HFFc6 (cell line): ENCODE data around the gene ERC2. TPM values are rescaled to one million over a fixed set of nuclear protein-coding genes. Genes with fewer than 3 reads are reported as not detected.
"Not testable (repeated sequence)": the region's sequence is repeated elsewhere in the genome, so short reads cannot be mapped to it uniquely, and the experiment has no call there.

ENCODE experiments used
- DNase-seq: peaks from one replicate; pipeline ENCODE4 v3.0.0-alpha.2; 2018
- H3K27ac Mint-ChIP-seq: 2 replicates; pipeline ENCODE4 v1.8.0; 2020; ENCODE audit warnings: mild to moderate bottlenecking, mixed read lengths
- H3K27me3 Mint-ChIP-seq: 2 replicates; pipeline ENCODE4 v1.8.0; 2021; ENCODE audit warnings: mild to moderate bottlenecking, moderate library complexity, mixed read lengths; ENCODE audit not compliant: insufficient read depth
- H3K36me3 Mint-ChIP-seq: 2 replicates; pipeline ENCODE4 v1.8.0; 2021; ENCODE audit warnings: low read depth, mixed read lengths
- H3K4me1 Mint-ChIP-seq: 2 replicates; pipeline ENCODE4 v1.8.0; 2020; ENCODE audit warnings: low read depth, mixed read lengths
- H3K4me3 Mint-ChIP-seq: 2 replicates; pipeline ENCODE4 v1.8.0; 2020; ENCODE audit warnings: mild to moderate bottlenecking, moderate library complexity, mixed read lengths
- H3K9me3 Mint-ChIP-seq: 2 replicates; pipeline ENCODE4 v1.8.0; 2020; ENCODE audit warnings: mild to moderate bottlenecking, mixed read lengths
- total RNA-seq, 6 experiments: library from RNA; stranded (reverse); fragmentation: NEBNext Ultra II Directional; extraction: Animal tissue kit (Norgen Biotek cat#: 25700); gene quantifications; 2 replicates in 1 of 6; 3 replicates in 5 of 6; pipeline ENCODE4 v1.2.3, GENCODE V29; 2021
- TF ChIP-seq, protein P1 (sequence below): fragments of 200-600 bp; sonication (generic); IDR thresholded peaks from 2 replicates; pipeline ENCODE4 v1.5.0; 2021; ENCODE audit warnings: antibody characterized with exemption, mild to moderate bottlenecking

Gene ERC2
- total RNA-seq, 6 experiments from 2014 or later, result 0.11 TPM; not detected in 5

DNA sequence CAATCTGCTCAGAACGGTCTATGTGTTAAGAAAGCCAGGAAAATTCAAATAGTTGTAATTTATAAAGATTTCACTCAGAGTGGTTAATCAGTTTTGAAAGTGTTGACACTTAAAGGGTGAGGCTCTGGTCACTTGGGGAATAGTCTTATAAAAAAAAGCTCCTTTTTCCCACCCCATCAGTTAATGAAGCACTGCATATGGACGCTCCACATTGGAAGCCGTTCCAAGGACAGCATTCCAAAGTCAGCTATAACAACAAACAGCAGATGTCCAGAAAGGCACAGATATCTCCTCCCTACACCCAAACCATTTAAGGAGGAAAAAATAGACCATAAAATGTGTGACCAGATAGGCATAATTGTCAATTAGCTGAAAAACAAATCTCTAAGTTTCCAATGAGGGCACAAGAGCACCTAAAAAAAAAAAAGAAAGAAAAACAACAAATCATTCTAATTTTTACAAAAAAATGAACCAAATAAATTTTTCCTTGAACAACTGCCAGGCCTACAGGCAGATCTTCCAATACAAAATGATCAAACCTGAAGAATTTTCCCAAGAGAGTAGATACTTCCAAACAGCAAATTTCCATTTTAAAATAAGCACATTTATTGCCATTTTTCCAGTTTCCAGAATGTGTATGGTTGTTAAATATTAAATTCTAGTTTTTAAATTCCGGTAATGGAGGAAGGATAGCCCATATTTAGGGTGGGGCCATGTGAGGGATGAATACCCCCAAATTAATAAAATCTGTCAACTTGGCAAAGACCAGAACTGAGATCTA lies 198.3 kb downstream of the ERC2 start:
- H3K27ac Mint-ChIP-seq, result no peak overlapping the region
- H3K36me3 Mint-ChIP-seq, result no peaks in the 10 kb centered on the region
- no peaks in the 10 kb centered on the region; the same call in 1 of the 2 replicates for H3K27me3 Mint-ChIP-seq
- no peak for DNase-seq
- peaks cover 5% of the 10 kb centered on the region; the same call in 1 of the 2 replicates for H3K9me3 Mint-ChIP-seq
- no peaks in the 10 kb centered on the region for H3K4me1 Mint-ChIP-seq
- no peak overlapping the region for H3K4me3 Mint-ChIP-seq
- TF ChIP-seq, protein P1, sequence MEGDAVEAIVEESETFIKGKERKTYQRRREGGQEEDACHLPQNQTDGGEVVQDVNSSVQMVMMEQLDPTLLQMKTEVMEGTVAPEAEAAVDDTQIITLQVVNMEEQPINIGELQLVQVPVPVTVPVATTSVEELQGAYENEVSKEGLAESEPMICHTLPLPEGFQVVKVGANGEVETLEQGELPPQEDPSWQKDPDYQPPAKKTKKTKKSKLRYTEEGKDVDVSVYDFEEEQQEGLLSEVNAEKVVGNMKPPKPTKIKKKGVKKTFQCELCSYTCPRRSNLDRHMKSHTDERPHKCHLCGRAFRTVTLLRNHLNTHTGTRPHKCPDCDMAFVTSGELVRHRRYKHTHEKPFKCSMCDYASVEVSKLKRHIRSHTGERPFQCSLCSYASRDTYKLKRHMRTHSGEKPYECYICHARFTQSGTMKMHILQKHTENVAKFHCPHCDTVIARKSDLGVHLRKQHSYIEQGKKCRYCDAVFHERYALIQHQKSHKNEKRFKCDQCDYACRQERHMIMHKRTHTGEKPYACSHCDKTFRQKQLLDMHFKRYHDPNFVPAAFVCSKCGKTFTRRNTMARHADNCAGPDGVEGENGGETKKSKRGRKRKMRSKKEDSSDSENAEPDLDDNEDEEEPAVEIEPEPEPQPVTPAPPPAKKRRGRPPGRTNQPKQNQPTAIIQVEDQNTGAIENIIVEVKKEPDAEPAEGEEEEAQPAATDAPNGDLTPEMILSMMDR, result no peak

DNA sequence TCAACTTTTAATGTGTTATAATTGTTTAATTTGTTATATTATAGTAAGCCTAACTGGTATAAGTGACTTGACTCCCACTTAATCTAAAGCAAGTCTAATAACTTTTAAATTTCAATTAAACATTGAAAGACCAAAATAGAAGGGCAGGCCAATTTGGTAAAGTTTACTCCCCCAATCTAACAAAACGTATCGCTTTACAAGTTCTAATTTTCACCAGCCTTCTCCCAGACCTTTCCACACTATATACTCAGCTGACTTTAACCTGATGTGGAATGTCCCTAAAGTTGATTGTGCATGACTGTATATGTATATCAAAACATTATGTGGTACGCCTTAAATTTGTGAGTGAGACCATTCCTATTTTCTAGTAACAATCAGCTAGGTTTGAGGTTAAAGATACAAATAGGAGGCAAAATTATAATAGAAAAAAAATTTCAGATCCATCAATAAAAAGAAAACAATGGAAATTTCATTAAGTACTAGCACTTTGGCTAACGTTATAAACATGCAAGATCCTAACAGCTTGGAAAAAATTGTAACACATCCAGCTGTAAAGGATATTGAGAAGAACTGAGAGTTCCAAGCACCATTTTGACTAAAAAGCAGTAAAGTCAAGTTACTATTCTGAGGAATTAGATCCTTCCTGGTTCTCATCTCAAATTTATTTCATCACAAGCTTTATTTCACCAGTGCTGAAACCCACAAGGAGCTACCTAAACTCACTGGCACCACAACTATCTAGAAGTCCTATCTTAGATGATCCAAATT lies 199.5 kb downstream of the ERC2 start:
- no peaks in the 10 kb centered on the region; the same call in 1 of the 2 replicates for H3K27me3 Mint-ChIP-seq
- H3K4me1 Mint-ChIP-seq, result no peaks in the 10 kb centered on the region
- TF ChIP-seq, protein P1, result no peak
- no peak for DNase-seq
- no peak overlapping the region for H3K4me3 Mint-ChIP-seq
- peaks cover 5% of the 10 kb centered on the region; the same call in 1 of the 2 replicates for H3K9me3 Mint-ChIP-seq
- H3K27ac Mint-ChIP-seq, result no peak overlapping the region
- H3K36me3 Mint-ChIP-seq, result no peaks in the 10 kb centered on the region

DNA sequence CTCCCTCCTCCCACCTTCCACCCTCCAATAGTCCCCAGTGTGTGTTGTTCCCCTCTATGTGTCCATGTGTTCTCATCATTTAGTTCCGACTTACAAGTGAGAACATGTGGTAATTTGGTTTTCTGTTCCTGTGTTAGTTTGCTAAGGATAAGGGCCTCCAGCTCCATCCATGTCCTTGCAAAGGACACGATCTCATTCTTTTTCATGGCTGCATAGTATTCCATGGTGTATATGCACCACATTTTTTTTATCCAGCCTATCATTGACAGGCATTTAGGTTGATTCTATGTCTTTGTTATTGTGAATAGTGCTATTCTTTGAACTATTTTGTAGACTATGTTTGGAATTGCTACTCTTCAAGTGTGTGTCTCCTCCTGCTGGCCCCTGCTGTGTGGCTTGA lies 206.4 kb downstream of the ERC2 start:
- H3K27ac Mint-ChIP-seq, DNase-seq, H3K9me3 Mint-ChIP-seq, H3K4me1 Mint-ChIP-seq, H3K36me3 Mint-ChIP-seq, H3K4me3 Mint-ChIP-seq, H3K27me3 Mint-ChIP-seq: not testable (repeated sequence)

DNA sequence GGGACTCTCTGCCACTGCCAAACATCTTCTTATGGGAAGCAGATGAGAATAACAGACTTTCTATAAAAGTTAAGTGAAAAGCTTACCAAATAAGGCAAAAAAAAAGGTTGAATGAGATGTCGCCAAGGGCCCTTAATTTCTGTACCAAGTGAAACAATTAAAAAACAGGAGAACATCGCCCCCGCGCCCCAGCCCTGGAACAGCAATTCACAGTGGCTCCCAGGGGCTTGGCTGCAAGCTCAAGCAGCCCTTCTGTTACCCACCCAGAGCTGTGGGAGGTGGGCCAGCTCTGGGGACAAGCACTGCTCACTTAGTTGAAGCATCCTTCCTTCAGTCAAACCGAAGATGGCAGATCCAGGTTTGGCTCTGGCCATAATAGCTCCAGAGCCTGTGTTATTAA lies 208.0 kb downstream of the ERC2 start:
- no peak for DNase-seq
- Mint-ChIP-seq H3K36me3 (no peaks in the 10 kb centered on the region), H3K4me1 (no peaks in the 10 kb centered on the region), H3K4me3 (no peak overlapping the region), H3K9me3 (no peaks in the 10 kb centered on the region; the same call in 1 of the 2 replicates), H3K27ac (no peak overlapping the region), H3K27me3 (peaks cover 5% of the 10 kb centered on the region)
- TF ChIP-seq, protein P1, result no peak

DNA sequence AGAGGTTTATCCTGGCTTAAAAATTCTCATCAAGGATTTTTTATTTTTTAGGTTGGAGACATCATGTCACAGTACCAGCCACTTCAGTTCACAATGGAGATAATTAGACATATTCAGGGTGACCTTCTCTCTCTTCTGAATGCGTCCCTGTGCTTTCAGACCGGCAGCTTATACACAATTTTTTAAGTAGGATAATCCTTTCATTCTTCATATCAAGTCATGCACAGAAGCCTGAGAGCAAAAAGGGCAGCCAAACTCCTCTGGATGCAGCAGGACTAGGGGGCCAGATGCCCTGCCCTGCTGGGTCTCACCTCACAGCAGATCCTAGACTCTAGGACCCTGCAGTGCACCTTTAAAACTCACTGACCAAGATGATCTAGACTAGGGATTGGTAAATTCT lies 210.4 kb downstream of the ERC2 start:
- Mint-ChIP-seq H3K27ac (no peak overlapping the region), H3K27me3 (peaks cover 5% of the 10 kb centered on the region), H3K36me3 (no peaks in the 10 kb centered on the region), H3K9me3 (no peaks in the 10 kb centered on the region), H3K4me1 (no peaks in the 10 kb centered on the region), H3K4me3 (no peak overlapping the region)
- TF ChIP-seq, protein P1, result no peak
- no peak for DNase-seq

DNA sequence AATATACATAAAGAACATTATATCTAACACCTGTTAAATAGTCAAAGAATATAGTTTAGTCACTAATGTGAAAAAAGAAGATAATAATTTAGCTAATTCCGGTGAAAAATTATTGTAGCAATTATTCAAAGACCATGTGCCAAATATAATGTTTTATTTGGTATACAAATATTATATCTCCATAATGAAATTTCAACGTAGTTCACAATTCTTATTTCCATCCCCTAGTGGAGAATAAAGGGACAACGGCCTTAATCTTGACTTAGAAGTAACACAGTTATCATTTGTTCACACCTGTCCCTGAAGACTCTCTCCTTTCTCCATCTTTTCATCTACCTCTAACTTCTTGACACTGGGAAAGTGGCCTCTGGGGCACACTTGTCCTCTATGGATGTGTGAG lies 213.4 kb downstream of the ERC2 start:
- Mint-ChIP-seq H3K36me3 (no peaks in the 10 kb centered on the region), H3K4me1 (no peaks in the 10 kb centered on the region), H3K9me3 (no peaks in the 10 kb centered on the region), H3K27me3 (peaks cover under 1% of the 10 kb centered on the region; the same call in 1 of the 2 replicates), H3K27ac (no peak overlapping the region), H3K4me3 (no peak overlapping the region)
- DNase-seq, result no peak
- TF ChIP-seq, protein P1, result peak; percentile 58
